PC-3 (cell line): ENCODE data around the gene DHCR24. TPM values are rescaled to one million over a fixed set of nuclear protein-coding genes. Genes with fewer than 3 reads are reported as not detected.

Source experiments
- ATAC-seq: fragments of 200-7000 bp; cut with Tn5 transposase; 2 replicates; pipeline ENCODE4 v1.9.1; 2020; ENCODE audit warnings: mild to moderate bottlenecking, moderate library complexity
- BruUV-seq: library from RNA; stranded (reverse); fragments of 400-500 nt; replicated peaks from 2 replicates; lab custom pipeline; 2021; lab: Mats Ljungman, UMichigan
- CTCF ChIA-PET: fragments of 300-600 bp; sonication (Branson Sonifier 250); formaldehyde crosslinking; loops from one replicate; lab custom pipeline; 2022; ENCODE audit warnings: antibody characterized with exemption; lab: Charles Lee
- POLR2A ChIA-PET: fragments of 300-600 bp; sonication (Branson Sonifier 250); formaldehyde crosslinking; loops from one replicate; lab custom pipeline; 2022; ENCODE audit warnings: antibody characterized with exemption; ENCODE audit not compliant: unreplicated experiment; lab: Charles Lee
- DNase-seq: peaks from one replicate; pipeline ENCODE4 v3.0.0-alpha.2; 2015
- H2AFZ ChIP-seq: fragments of 300-600 bp; sonication (generic); 2 replicates; pipeline ENCODE4 v1.6.0; 2016; ENCODE audit warnings: antibody characterized with exemption, low read length
- H3F3A ChIP-seq: fragments of 300-600 bp; sonication (generic); one replicate; pipeline ENCODE4 v1.6.0; 2017; ENCODE audit warnings: antibody characterized with exemption, low read length, control low read depth, mild to moderate bottlenecking; ENCODE audit not compliant: unreplicated experiment
- H3K27ac ChIP-seq: fragments of 300-600 bp; sonication (generic); 2 replicates; pipeline ENCODE4 v1.5.1; 2016; ENCODE audit warnings: mild to moderate bottlenecking, low read length
- H3K27me3 ChIP-seq: fragments of 300-600 bp; sonication (generic); 2 replicates; pipeline ENCODE4 v1.6.1; 2016; ENCODE audit warnings: low read length, mixed read lengths
- H3K36me3 ChIP-seq: fragments of 300-600 bp; sonication (generic); 2 replicates; pipeline ENCODE4 v1.6.1; 2016; ENCODE audit warnings: low read depth, mixed run types, low read length, mixed read lengths
- H3K4me1 ChIP-seq: fragments of 300-600 bp; sonication (generic); 2 replicates; pipeline ENCODE4 v1.5.1; 2016; ENCODE audit warnings: low read length; ENCODE audit not compliant: insufficient read depth
- H3K4me2 ChIP-seq: fragments of 300-600 bp; sonication (generic); 2 replicates; pipeline ENCODE4 v1.6.0; 2016; ENCODE audit warnings: low read length
- H3K4me3 ChIP-seq: fragments of 300-600 bp; sonication (generic); 2 replicates; pipeline ENCODE4 v1.5.1; 2016; ENCODE audit warnings: mild to moderate bottlenecking, low read length, mixed read lengths
- H3K79me2 ChIP-seq: fragments of 300-600 bp; sonication (generic); 2 replicates; pipeline ENCODE4 v1.6.1; 2017; ENCODE audit warnings: low read length, mixed read lengths
- H3K9ac ChIP-seq: fragments of 300-600 bp; sonication (generic); 2 replicates; pipeline ENCODE4 v1.6.0; 2016; ENCODE audit warnings: mild to moderate bottlenecking, low read length
- H3K9me2 ChIP-seq: fragments of 300-600 bp; sonication (generic); replicated peaks from 2 replicates; pipeline ENCODE4 v1.6.1; 2016; ENCODE audit warnings: mixed run types, low read length, mixed read lengths
- H3K9me3 ChIP-seq: fragments of 300-600 bp; sonication (generic); 2 replicates; pipeline ENCODE4 v1.6.1; 2016; ENCODE audit warnings: low read length, mixed read lengths
- H4K20me1 ChIP-seq: fragments of 300-600 bp; sonication (generic); 2 replicates; pipeline ENCODE4 v1.6.1; 2016; ENCODE audit warnings: low read length, mixed read lengths
- EZH2 ChIP-seq: fragments of 300-600 bp; sonication (generic); IDR thresholded peaks from one replicate; pipeline ENCODE4 v1.6.1; 2017; ENCODE audit warnings: antibody characterized with exemption, mild to moderate bottlenecking, low read length; ENCODE audit not compliant: unreplicated experiment
- EZH2phosphoT487 ChIP-seq: fragments of 300-600 bp; sonication (generic); IDR thresholded peaks from 2 replicates; pipeline ENCODE4 v1.6.1; 2018; ENCODE audit warnings: mild to moderate bottlenecking, antibody characterized with exemption, low read length, borderline replicate concordance
- intact Hi-C: fragments of 100-400 bp; cut with micrococcal nuclease; formaldehyde crosslinking; loops from 2 replicates; pipeline ENCODE4 v1.9.0; 2023
- total RNA-seq: library from RNA; depleted of rRNA; stranded (reverse); fragments of >200 nt; gene quantifications from 2 replicates; pipeline ENCODE4 v1.2.3, GENCODE V29; 2014
- TF ChIP-seq, protein P1 (sequence below): fragments of 300-600 bp; sonication (generic); conservative IDR thresholded peaks from 2 replicates; pipeline ENCODE4 v1.5.1; 2017; ENCODE audit warnings: antibody characterized with exemption, low read depth, mild to moderate bottlenecking, low read length

Gene DHCR24
- total RNA-seq, 1 experiment from 2014 or later = 166 TPM

DNA sequence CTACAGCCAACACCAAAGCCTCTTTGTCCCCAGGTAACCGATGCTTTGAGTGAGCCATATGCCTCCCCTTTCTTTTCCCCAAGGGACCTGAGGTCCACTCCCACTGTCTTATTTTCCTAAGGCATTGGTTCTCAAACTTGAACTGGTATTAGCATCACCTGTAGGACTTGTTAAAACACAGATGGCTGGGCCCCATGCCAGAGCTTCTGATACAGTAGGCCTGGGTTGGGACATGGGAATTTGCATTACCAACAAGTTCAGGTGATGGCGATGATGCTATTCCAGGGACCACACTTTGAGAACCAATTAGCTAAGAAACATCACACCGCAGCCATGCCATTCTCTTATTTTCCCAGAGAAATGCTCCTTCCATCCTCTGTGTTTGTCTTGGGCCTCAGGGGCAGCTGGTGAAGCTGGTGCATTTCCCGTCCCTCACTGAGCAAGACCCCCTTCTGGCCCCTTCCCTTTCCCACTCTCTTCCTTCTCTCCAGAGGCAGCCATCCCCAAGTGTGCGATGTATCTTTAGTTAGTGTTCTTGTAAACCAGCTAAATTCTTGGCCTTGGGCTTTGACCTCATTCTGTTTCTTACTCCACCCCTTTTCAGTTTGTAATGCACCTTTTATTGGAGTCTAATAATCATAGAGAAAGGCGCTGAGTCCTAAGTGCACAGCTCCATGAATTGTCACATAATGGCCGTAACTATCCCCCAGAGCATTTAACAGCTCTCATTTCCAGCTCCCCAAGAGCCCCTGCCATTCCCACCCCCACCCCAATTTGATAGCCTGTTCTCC lies 71.7 kb downstream of the DHCR24 start:
- Histone ChIP-seq H3K36me3 (no peaks in the 10 kb centered on the region), H3K27me3 (no peaks in the 10 kb centered on the region), H3K9ac (no peak overlapping the region), H3K9me2 (no peaks in the 10 kb centered on the region), H3K27ac (no peak overlapping the region), H3K4me1 (no peaks in the 10 kb centered on the region), H3K9me3 (no peaks in the 10 kb centered on the region), H4K20me1 (no peaks in the 10 kb centered on the region), H3F3A (no peaks in the 10 kb centered on the region), H3K4me3 (no peak overlapping the region), H2AFZ (no peak overlapping the region), H3K79me2 (no peaks in the 10 kb centered on the region), H3K4me2 (no peak overlapping the region)
- BruUV-seq = no TSS peak
- no peak for DNase-seq
- intact Hi-C loops = no loop called here
- ATAC-seq = no peak
- POLR2A ChIA-PET = interaction anchor here (0.5 to 0.6 kb wide), 2 partner anchors 35 to 75 kb away, joined by 5 to 8 read pairs; no protein-coding TSS in a partner anchor
- CTCF ChIA-PET = no interaction called here
- TF ChIP-seq EZH2 (no peak), EZH2phosphoT487 (no peak)
- TF ChIP-seq, protein P1, sequence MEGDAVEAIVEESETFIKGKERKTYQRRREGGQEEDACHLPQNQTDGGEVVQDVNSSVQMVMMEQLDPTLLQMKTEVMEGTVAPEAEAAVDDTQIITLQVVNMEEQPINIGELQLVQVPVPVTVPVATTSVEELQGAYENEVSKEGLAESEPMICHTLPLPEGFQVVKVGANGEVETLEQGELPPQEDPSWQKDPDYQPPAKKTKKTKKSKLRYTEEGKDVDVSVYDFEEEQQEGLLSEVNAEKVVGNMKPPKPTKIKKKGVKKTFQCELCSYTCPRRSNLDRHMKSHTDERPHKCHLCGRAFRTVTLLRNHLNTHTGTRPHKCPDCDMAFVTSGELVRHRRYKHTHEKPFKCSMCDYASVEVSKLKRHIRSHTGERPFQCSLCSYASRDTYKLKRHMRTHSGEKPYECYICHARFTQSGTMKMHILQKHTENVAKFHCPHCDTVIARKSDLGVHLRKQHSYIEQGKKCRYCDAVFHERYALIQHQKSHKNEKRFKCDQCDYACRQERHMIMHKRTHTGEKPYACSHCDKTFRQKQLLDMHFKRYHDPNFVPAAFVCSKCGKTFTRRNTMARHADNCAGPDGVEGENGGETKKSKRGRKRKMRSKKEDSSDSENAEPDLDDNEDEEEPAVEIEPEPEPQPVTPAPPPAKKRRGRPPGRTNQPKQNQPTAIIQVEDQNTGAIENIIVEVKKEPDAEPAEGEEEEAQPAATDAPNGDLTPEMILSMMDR = no peak

GRCh38 chr1:54814571-54814970 lies 72.4 kb downstream of the DHCR24 start:
- H4K20me1 ChIP-seq = no peaks in the 10 kb centered on the region
- H3F3A ChIP-seq = no peaks in the 10 kb centered on the region
- H3K79me2 ChIP-seq = no peaks in the 10 kb centered on the region
- ChIA-PET CTCF (no interaction called here), POLR2A (no interaction called here)
- TF ChIP-seq EZH2 (no peak), EZH2phosphoT487 (no peak)
- TF ChIP-seq, protein P1 = no peak
- no peak overlapping the region for H3K9ac ChIP-seq
- no peak overlapping the region for H3K27ac ChIP-seq
- H3K9me2 ChIP-seq = no peaks in the 10 kb centered on the region
- H3K4me3 ChIP-seq = no peak overlapping the region
- H3K27me3 ChIP-seq = no peaks in the 10 kb centered on the region
- H3K4me1 ChIP-seq = no peaks in the 10 kb centered on the region
- H2AFZ ChIP-seq = no peak overlapping the region
- DNase-seq (no peak), ATAC-seq (no peak)
- no peaks in the 10 kb centered on the region for H3K9me3 ChIP-seq
- intact Hi-C loops = loop anchor here (5.0 kb wide), 1 partner anchor 43 kb away; no protein-coding TSS in a partner anchor
- no peaks in the 10 kb centered on the region for H3K36me3 ChIP-seq
- H3K4me2 ChIP-seq = no peak overlapping the region
- no TSS peak for BruUV-seq

DNA sequence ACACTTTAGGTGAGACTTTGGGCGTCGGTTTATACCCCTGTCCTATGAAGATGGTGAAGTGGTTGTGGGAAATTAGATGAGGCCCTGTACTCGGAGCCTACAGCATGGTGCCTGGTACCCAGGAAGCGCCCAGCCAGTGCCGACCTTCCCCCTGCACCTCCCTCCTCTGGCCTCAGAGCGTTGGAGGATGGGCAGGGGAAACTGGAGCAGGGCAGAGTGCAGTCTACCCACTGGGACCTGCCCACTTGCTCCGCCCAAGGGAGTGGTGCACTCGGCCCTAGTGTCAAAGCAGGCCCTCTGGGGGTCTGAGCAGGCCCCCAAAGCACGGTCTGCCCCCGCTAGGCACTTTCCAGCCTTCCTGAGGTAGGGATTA lies 72.9 kb downstream of the DHCR24 start:
- Histone ChIP-seq H3K36me3 (no peaks in the 10 kb centered on the region), H3K4me2 (no peak overlapping the region), H3F3A (no peaks in the 10 kb centered on the region), H3K27ac (no peak overlapping the region), H3K4me1 (no peaks in the 10 kb centered on the region), H3K27me3 (no peaks in the 10 kb centered on the region), H3K9me3 (no peaks in the 10 kb centered on the region), H2AFZ (no peak overlapping the region), H3K79me2 (no peaks in the 10 kb centered on the region), H3K4me3 (no peak overlapping the region), H4K20me1 (no peaks in the 10 kb centered on the region), H3K9ac (no peak overlapping the region), H3K9me2 (no peaks in the 10 kb centered on the region)
- TF ChIP-seq EZH2phosphoT487 (no peak), EZH2 (no peak)
- TF ChIP-seq, protein P1 = no peak
- BruUV-seq = no TSS peak
- DNase-seq = no peak
- ChIA-PET POLR2A (no interaction called here), CTCF (interaction anchor here (0.6 kb wide), 2 partner anchors 24 to 141 kb away, joined by 3 read pairs; no protein-coding TSS in a partner anchor)
- intact Hi-C loops = loop anchor here (5.0 kb wide), 1 partner anchor 43 kb away; no protein-coding TSS in a partner anchor
- no peak for ATAC-seq
